ENCODE results near the gene GPR151. TPM values are rescaled to one million over a fixed set of nuclear protein-coding genes. Genes with fewer than 3 reads are reported as not detected.

Gene GPR151
- total and polyA plus RNA-seq, 4 donors: not detected

GRCh38 chr5:146562461-146562860 lies 46.5 kb upstream of the GPR151 start:
- Histone ChIP-seq H3K4me3 (ENCODE audit: low read depth in 1 of 3, low read length in 3 of 3) (no peak overlapping the region), H3K4me1 (ENCODE audit: control insufficient read depth in 4 of 4, insufficient read depth in 4 of 4, low read length in 3 of 4) (no peaks in the 10 kb centered on the region), H3K36me3 (ENCODE audit: control insufficient read depth in 4 of 4, insufficient read depth in 3 of 4, low read depth in 1 of 4, low read length in 3 of 4) (no peaks in the 10 kb centered on the region), H3K9me3 (ENCODE audit: control insufficient read depth in 4 of 4, low read length in 3 of 4) (no peaks in the 10 kb centered on the region), H3K27me3 (ENCODE audit: control insufficient read depth in 4 of 4, insufficient read depth in 4 of 4, low read length in 3 of 4) (no peaks in the 10 kb centered on the region), H3K9ac (ENCODE audit: low read depth in 1 of 2, low read length in 2 of 2) (no peak overlapping the region), H3K27ac (ENCODE audit: low read depth in 1 of 2, low read length in 2 of 2) (no peak overlapping the region)
- 98% methylated on average over 4 of the region's 4 CpGs for WGBS
- TF ChIP-seq SP1 (IDR thresholded peaks at IDR 0.05) (no peak), JUND (IDR thresholded peaks at IDR 0.05) (no peak), EGR1 (IDR thresholded peaks at IDR 0.05; ENCODE audit: low read depth in 2 of 2) (no peak), FOXA1 (IDR thresholded peaks at IDR 0.05) (no peak), RAD21 (IDR thresholded peaks at IDR 0.05) (no peak), NR2F2 (IDR thresholded peaks at IDR 0.05) (no peak)
- TF ChIP-seq, protein P1, sequence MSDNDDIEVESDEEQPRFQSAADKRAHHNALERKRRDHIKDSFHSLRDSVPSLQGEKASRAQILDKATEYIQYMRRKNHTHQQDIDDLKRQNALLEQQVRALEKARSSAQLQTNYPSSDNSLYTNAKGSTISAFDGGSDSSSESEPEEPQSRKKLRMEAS (IDR thresholded peaks at IDR 0.05): no peak
- TF ChIP-seq, protein P2, sequence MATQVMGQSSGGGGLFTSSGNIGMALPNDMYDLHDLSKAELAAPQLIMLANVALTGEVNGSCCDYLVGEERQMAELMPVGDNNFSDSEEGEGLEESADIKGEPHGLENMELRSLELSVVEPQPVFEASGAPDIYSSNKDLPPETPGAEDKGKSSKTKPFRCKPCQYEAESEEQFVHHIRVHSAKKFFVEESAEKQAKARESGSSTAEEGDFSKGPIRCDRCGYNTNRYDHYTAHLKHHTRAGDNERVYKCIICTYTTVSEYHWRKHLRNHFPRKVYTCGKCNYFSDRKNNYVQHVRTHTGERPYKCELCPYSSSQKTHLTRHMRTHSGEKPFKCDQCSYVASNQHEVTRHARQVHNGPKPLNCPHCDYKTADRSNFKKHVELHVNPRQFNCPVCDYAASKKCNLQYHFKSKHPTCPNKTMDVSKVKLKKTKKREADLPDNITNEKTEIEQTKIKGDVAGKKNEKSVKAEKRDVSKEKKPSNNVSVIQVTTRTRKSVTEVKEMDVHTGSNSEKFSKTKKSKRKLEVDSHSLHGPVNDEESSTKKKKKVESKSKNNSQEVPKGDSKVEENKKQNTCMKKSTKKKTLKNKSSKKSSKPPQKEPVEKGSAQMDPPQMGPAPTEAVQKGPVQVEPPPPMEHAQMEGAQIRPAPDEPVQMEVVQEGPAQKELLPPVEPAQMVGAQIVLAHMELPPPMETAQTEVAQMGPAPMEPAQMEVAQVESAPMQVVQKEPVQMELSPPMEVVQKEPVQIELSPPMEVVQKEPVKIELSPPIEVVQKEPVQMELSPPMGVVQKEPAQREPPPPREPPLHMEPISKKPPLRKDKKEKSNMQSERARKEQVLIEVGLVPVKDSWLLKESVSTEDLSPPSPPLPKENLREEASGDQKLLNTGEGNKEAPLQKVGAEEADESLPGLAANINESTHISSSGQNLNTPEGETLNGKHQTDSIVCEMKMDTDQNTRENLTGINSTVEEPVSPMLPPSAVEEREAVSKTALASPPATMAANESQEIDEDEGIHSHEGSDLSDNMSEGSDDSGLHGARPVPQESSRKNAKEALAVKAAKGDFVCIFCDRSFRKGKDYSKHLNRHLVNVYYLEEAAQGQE (IDR thresholded peaks at IDR 0.05): no peak
- DNase-seq (ENCODE audit: low spot score): no peak

- no peak for DNase-seq (ENCODE audit: low spot score)
- Histone ChIP-seq H3K27me3 (ENCODE audit: control insufficient read depth in 4 of 4, insufficient read depth in 4 of 4, low read length in 3 of 4) (no peaks in the 10 kb centered on the region), H3K4me3 (ENCODE audit: low read depth in 1 of 3, low read length in 3 of 3) (no peak overlapping the region), H3K9me3 (ENCODE audit: control insufficient read depth in 4 of 4, low read length in 3 of 4) (no peaks in the 10 kb centered on the region), H3K9ac (ENCODE audit: low read depth in 1 of 2, low read length in 2 of 2) (no peak overlapping the region), H3K4me1 (ENCODE audit: control insufficient read depth in 4 of 4, insufficient read depth in 4 of 4, low read length in 3 of 4) (no peaks in the 10 kb centered on the region), H3K27ac (ENCODE audit: low read depth in 1 of 2, low read length in 2 of 2) (no peak overlapping the region), H3K36me3 (ENCODE audit: control insufficient read depth in 4 of 4, insufficient read depth in 3 of 4, low read depth in 1 of 4, low read length in 3 of 4) (no peaks in the 10 kb centered on the region)
- TF ChIP-seq SP1 (IDR thresholded peaks at IDR 0.05) (no peak), TAF1 (conservative IDR thresholded peaks at IDR 0.05) (no peak), YY1 (IDR thresholded peaks at IDR 0.05) (no peak), RAD21 (IDR thresholded peaks at IDR 0.05) (no peak), RXRA (IDR thresholded peaks at IDR 0.05) (no peak), NR2F2 (IDR thresholded peaks at IDR 0.05) (no peak), HNF4G (IDR thresholded peaks at IDR 0.05) (no peak), HNF4A (conservative IDR thresholded peaks at IDR 0.05) (no peak), GABPA (IDR thresholded peaks at IDR 0.05 in 1 of 2, conservative IDR thresholded peaks at IDR 0.05 in 1 of 2) (no peak), CTCF (IDR thresholded peaks at IDR 0.05; ENCODE audit: low read depth, low read length, missing input control) (no peak), FOXA1 (IDR thresholded peaks at IDR 0.05) (no peak), EGR1 (IDR thresholded peaks at IDR 0.05; ENCODE audit: low read depth in 2 of 2) (no peak), FOXA2 (IDR thresholded peaks at IDR 0.05) (no peak)
- TF ChIP-seq, protein P3, sequence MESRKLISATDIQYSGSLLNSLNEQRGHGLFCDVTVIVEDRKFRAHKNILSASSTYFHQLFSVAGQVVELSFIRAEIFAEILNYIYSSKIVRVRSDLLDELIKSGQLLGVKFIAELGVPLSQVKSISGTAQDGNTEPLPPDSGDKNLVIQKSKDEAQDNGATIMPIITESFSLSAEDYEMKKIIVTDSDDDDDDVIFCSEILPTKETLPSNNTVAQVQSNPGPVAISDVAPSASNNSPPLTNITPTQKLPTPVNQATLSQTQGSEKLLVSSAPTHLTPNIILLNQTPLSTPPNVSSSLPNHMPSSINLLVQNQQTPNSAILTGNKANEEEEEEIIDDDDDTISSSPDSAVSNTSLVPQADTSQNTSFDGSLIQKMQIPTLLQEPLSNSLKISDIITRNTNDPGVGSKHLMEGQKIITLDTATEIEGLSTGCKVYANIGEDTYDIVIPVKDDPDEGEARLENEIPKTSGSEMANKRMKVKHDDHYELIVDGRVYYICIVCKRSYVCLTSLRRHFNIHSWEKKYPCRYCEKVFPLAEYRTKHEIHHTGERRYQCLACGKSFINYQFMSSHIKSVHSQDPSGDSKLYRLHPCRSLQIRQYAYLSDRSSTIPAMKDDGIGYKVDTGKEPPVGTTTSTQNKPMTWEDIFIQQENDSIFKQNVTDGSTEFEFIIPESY (IDR thresholded peaks at IDR 0.05): no peak
- TF ChIP-seq, protein P4, sequence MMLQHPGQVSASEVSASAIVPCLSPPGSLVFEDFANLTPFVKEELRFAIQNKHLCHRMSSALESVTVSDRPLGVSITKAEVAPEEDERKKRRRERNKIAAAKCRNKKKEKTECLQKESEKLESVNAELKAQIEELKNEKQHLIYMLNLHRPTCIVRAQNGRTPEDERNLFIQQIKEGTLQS (IDR thresholded peaks at IDR 0.05): no peak
- TF ChIP-seq, protein P1 (IDR thresholded peaks at IDR 0.05): no peak
- 86% methylated on average over 5 of the region's 5 CpGs for WGBS
Measured at GRCh38 chr5:146561711-146562110, 45.7 kb upstream of the GPR151 start.

Measured in liver (tissue), 9 donors.